Measurements from ENCODE around the gene RXRA.

Gene RXRA

GRCh38 chr9:134380542-134381271, 54.5 kb downstream of the RXRA start:
- Histone ChIP-seq H3K27ac (peak overlapping the region; percentile 94), H3K27me3 (no peaks in the 10 kb centered on the region), H3K36me3 (no peaks in the 10 kb centered on the region), H3K4me3 (ENCODE audit: low read depth in 1 of 2, low read length in 1 of 2) (peak overlapping the region; percentile 54 to 65), H3K9me3 (no peaks in the 10 kb centered on the region), H3K4me1 (ENCODE audit: control insufficient read depth in 1 of 2, insufficient read depth in 1 of 2, low read depth in 1 of 2, low read length in 1 of 2) (peaks cover 97 to 100% of the 10 kb centered on the region in 2 experiments)
- TF ChIP-seq CTCF (IDR thresholded peaks at IDR 0.05): no peak

DNA sequence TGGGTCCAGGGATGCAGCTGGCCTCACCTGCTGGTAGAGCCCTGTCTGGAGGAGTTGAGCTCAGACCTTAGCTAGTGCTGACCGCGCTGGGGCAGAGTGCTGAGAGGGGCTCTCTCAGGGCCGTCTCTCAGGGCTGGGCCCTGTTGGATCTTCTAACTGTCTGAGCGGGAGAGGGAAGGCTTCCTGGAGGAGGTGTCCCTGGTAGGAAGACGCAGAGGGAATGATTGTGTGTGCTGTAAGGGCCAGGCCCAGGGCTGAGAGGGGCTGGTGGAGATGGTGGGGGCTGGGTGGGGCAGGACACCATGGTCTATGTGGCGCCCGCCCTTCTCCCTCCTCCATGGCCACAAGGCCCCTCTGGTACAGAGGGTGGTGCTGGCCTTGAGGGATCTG, 55.0 kb downstream of the RXRA start:
- Histone ChIP-seq H3K4me3 (ENCODE audit: low read depth in 1 of 2, low read length in 1 of 2) (peak overlapping the region; percentile 54 to 65), H3K27ac (peak overlapping the region; percentile 94), H3K27me3 (no peaks in the 10 kb centered on the region), H3K4me1 (ENCODE audit: control insufficient read depth in 1 of 2, insufficient read depth in 1 of 2, low read depth in 1 of 2, low read length in 1 of 2) (peaks cover 99 to 100% of the 10 kb centered on the region in 2 experiments), H3K9me3 (no peaks in the 10 kb centered on the region), H3K36me3 (no peaks in the 10 kb centered on the region)
- no peak for TF ChIP-seq CTCF (IDR thresholded peaks at IDR 0.05)

DNA sequence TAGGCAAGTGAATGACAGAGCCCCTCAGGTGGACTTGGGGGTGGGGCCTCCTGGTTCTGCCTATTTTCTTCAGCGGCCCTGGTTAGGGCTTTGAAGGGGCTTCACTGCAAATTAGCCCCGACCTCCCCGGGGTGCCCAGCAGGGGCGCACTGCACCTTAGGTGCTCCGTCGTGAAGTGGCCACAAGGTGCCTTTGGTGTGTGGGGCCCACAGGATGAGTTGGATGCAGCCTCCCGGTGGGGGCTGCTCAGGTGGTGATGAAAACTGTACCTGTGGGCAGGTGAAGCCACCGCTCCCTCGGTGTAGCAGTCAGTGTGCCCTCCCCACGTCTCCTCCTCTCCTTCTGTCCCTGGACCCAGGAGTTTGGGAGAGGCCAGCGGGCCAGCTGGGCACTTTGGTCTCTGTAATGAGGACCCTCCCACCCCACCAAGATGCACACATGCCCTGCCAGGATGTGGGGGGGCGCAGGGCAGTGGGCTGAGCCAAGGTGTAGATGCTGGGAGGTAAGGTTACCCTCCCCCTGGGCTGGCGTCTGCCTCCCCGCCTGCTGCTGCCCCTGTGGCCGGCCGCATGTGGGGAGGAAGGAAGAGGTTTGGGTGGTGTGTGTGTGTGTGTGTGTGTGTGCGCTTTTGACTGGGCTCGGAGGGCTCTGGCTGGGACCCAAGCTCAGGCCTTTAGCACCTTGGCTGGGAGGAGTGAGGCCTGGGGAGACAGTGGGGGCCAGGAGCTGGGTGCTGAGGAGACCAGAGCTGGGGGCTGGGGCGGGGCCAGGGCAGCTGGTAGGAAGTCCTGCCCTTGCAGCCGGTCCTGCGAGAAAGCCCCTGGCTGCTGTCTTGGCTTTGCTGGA, 55.6 kb downstream of the RXRA start:
- H3K4me3 ChIP-seq (ENCODE audit: low read depth in 1 of 2, low read length in 1 of 2): peak overlapping the region; percentile 54 to 65
- peaks cover 98 to 100% of the 10 kb centered on the region in 2 experiments for H3K4me1 ChIP-seq (ENCODE audit: control insufficient read depth in 1 of 2, insufficient read depth in 1 of 2, low read depth in 1 of 2, low read length in 1 of 2)
- H3K9me3 ChIP-seq: no peaks in the 10 kb centered on the region
- peak; percentile 78 for TF ChIP-seq CTCF (IDR thresholded peaks at IDR 0.05)
- H3K27ac ChIP-seq: peak overlapping the region; percentile 94
- no peaks in the 10 kb centered on the region for H3K27me3 ChIP-seq
- no peaks in the 10 kb centered on the region for H3K36me3 ChIP-seq

DNA sequence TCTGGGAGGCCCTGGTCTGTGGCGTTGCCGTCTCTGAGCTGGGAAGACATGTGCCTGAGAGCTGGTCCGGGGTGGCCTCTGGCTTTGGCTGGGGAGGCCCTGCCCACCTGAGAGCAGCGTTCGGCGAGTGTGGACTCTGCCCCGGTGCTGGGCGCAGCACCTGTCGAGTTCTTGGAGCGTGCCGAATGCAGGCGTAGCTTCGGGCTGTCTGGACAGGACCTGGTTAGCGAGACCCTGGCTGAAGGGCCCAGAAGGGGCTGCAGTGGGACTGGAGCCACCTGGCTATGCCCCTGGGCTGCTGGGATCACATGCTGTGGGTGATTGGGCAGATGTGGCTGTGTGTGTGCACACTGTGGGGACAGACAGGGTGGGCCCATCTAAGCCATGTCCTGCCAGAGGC, 56.5 kb downstream of the RXRA start:
- Histone ChIP-seq H3K4me1 (ENCODE audit: control insufficient read depth in 1 of 2, insufficient read depth in 1 of 2, low read depth in 1 of 2, low read length in 1 of 2) (peaks cover 89 to 100% of the 10 kb centered on the region in 2 experiments), H3K27ac (peak overlapping the region; percentile 94), H3K4me3 (ENCODE audit: low read depth in 1 of 2, low read length in 1 of 2) (peak overlapping the region; percentile 54 to 65), H3K9me3 (no peaks in the 10 kb centered on the region), H3K27me3 (no peaks in the 10 kb centered on the region), H3K36me3 (no peaks in the 10 kb centered on the region)
- TF ChIP-seq CTCF (IDR thresholded peaks at IDR 0.05): no peak

GRCh38 chr9:134383148-134383547, 56.9 kb downstream of the RXRA start:
- H3K4me3 ChIP-seq (ENCODE audit: low read depth in 1 of 2, low read length in 1 of 2): peak overlapping the region; percentile 54 to 65
- H3K27me3 ChIP-seq: no peaks in the 10 kb centered on the region
- peak overlapping the region; percentile 94 for H3K27ac ChIP-seq
- H3K9me3 ChIP-seq: no peaks in the 10 kb centered on the region
- H3K36me3 ChIP-seq: no peaks in the 10 kb centered on the region
- peaks cover 87 to 99% of the 10 kb centered on the region in 2 experiments for H3K4me1 ChIP-seq (ENCODE audit: control insufficient read depth in 1 of 2, insufficient read depth in 1 of 2, low read depth in 1 of 2, low read length in 1 of 2)
- no peak for TF ChIP-seq CTCF (IDR thresholded peaks at IDR 0.05)
